ENCODE data around the gene SLAMF8.
A peak's percentile ranks its signal among the peaks of the same experiment; 100 is the strongest.

The SLAMF8 gene

GRCh38 chr1:159826441-159827101, at the start of gene SLAMF8:
Gene SLAMF8 (plus strand): TSS chr1:159826873. CDS start chr1:159826899, 26 bp downstream.
- no peak for DNase-seq

- no peak for DNase-seq
Observed at GRCh38 chr1:159778266-159778665, 48.4 kb upstream of the SLAMF8 start.

GRCh38 chr1:159779403-159779851, 47.2 kb upstream of the SLAMF8 start:
- no peak for DNase-seq

GRCh38 chr1:159780583-159781582, 45.8 kb upstream of the SLAMF8 start, which contains the start of gene DUSP23:
Gene DUSP23 (plus strand): TSS chr1:159780962. CDS start chr1:159781101, 139 bp downstream.
- peak; percentile 99 for DNase-seq

GRCh38 chr1:159781992-159782391, 44.7 kb upstream of the SLAMF8 start:
- no peak for DNase-seq

- DNase-seq = no peak
Observed at GRCh38 chr1:159783724-159784123, 42.9 kb upstream of the SLAMF8 start.

GRCh38 chr1:159786465-159786864, 40.2 kb upstream of the SLAMF8 start:
- no peak for DNase-seq

GRCh38 chr1:159786966-159787365, 39.7 kb upstream of the SLAMF8 start:
- no peak for DNase-seq

GRCh38 chr1:159790237-159790917, 36.3 kb upstream of the SLAMF8 start:
- DNase-seq = peak; percentile 73

- no peak for DNase-seq
Observed at GRCh38 chr1:159791031-159791430, 35.6 kb upstream of the SLAMF8 start.

- DNase-seq = no peak
Observed at GRCh38 chr1:159791461-159791860, 35.2 kb upstream of the SLAMF8 start.

GRCh38 chr1:159795534-159795933, 31.1 kb upstream of the SLAMF8 start:
- no peak for DNase-seq

- peak; percentile 97 for DNase-seq
Observed at GRCh38 chr1:159798893-159799292, 27.8 kb upstream of the SLAMF8 start.

GRCh38 chr1:159799446-159799985, 27.2 kb upstream of the SLAMF8 start:
- no peak for DNase-seq

- no peak for DNase-seq
Observed at GRCh38 chr1:159800177-159800930, 26.3 kb upstream of the SLAMF8 start.

GRCh38 chr1:159802111-159802510, 24.6 kb upstream of the SLAMF8 start, which contains the start of gene FCRL6:
Gene FCRL6 (plus strand): TSS chr1:159802360. CDS start chr1:159802425, 65 bp downstream.
- no peak for DNase-seq

- no peak for DNase-seq
Observed at GRCh38 chr1:159803956-159804689, 22.6 kb upstream of the SLAMF8 start.

GRCh38 chr1:159804924-159805323, 21.7 kb upstream of the SLAMF8 start:
- no peak for DNase-seq

GRCh38 chr1:159815926-159816325, 10.7 kb upstream of the SLAMF8 start:
- no peak for DNase-seq

GRCh38 chr1:159817276-159818041, 9.2 kb upstream of the SLAMF8 start:
- DNase-seq = peak; percentile 99
